Progenitor cell of endocrine pancreas (in vitro differentiated cells): Measurements from ENCODE around the gene ATRAID. TPM values are rescaled to one million over a fixed set of nuclear protein-coding genes. Genes with fewer than 3 reads are reported as not detected.
A peak's percentile ranks its signal among the peaks of the same experiment; 100 is the strongest.

Experiments used
- DNase-seq: peaks from one replicate; pipeline ENCODE4 v3.0.0; 2021; ENCODE audit warnings: low spot score; ENCODE audit not compliant: unreplicated experiment
- H3K27ac Mint-ChIP-seq: 2 replicates; pipeline ENCODE4 v1.8.0; 2021; ENCODE audit warnings: mild to moderate bottlenecking, moderate library complexity, mixed read lengths
- H3K27me3 Mint-ChIP-seq: 2 replicates; pipeline ENCODE4 v1.8.0; 2021; ENCODE audit warnings: mixed read lengths
- H3K36me3 Mint-ChIP-seq: 2 replicates; pipeline ENCODE4 v1.8.0; 2022; ENCODE audit warnings: mixed read lengths; ENCODE audit not compliant: insufficient read depth
- H3K4me1 Mint-ChIP-seq: 2 replicates; pipeline ENCODE4 v1.8.0; 2021; ENCODE audit warnings: low read depth, mixed read lengths
- H3K4me3 Mint-ChIP-seq: 2 replicates; pipeline ENCODE4 v1.8.0; 2021; ENCODE audit warnings: low read depth, mild to moderate bottlenecking, moderate library complexity, mixed read lengths
- H3K9me3 Mint-ChIP-seq: 2 replicates; pipeline ENCODE4 v1.8.0; 2021; ENCODE audit warnings: low read depth, mixed read lengths
- CTCF ChIP-seq: fragments of 200-600 bp; sonication (generic); IDR thresholded peaks from one replicate; pipeline ENCODE4 v1.5.0; 2021; ENCODE audit warnings: antibody characterized with exemption, mild to moderate bottlenecking; ENCODE audit not compliant: unreplicated experiment
- total RNA-seq: library from RNA; stranded (reverse); gene quantifications from 2 replicates; pipeline ENCODE4 v1.2.1, GENCODE V29; 2021

Gene ATRAID
- total RNA-seq, 1 donor from 2014 or later, result 107 TPM

GRCh38 chr2:27245626-27246025, 33.8 kb downstream of the ATRAID start:
- no peak for TF ChIP-seq CTCF
- DNase-seq, result no peak
- Mint-ChIP-seq H3K27ac (no peak overlapping the region), H3K27me3 (peaks cover 16% of the 10 kb centered on the region), H3K4me1 (no peaks in the 10 kb centered on the region), H3K36me3 (peaks cover 6% of the 10 kb centered on the region), H3K9me3 (no peaks in the 10 kb centered on the region), H3K4me3 (no peak overlapping the region)

- H3K4me1 Mint-ChIP-seq, result no peaks in the 10 kb centered on the region
- no peak for TF ChIP-seq CTCF
- H3K4me3 Mint-ChIP-seq, result no peak overlapping the region
- H3K27me3 Mint-ChIP-seq, result peaks cover 32% of the 10 kb centered on the region
- H3K36me3 Mint-ChIP-seq, result peaks cover 1% of the 10 kb centered on the region
- no peak overlapping the region for H3K27ac Mint-ChIP-seq
- H3K9me3 Mint-ChIP-seq, result no peaks in the 10 kb centered on the region
- DNase-seq, result no peak
Measured at GRCh38 chr2:27247893-27248292, 36.1 kb downstream of the ATRAID start.

- H3K4me1 Mint-ChIP-seq, result no peaks in the 10 kb centered on the region
- H3K27ac Mint-ChIP-seq, result no peak overlapping the region
- TF ChIP-seq CTCF, result no peak
- no peak overlapping the region for H3K4me3 Mint-ChIP-seq
- DNase-seq, result no peak
- H3K36me3 Mint-ChIP-seq, result no peaks in the 10 kb centered on the region
- H3K9me3 Mint-ChIP-seq, result no peaks in the 10 kb centered on the region
- H3K27me3 Mint-ChIP-seq, result peaks cover 33% of the 10 kb centered on the region
Measured at GRCh38 chr2:27249159-27249890, 37.5 kb downstream of the ATRAID start.

GRCh38 chr2:27249891-27250651, 38.2 kb downstream of the ATRAID start:
- Mint-ChIP-seq H3K4me1 (no peaks in the 10 kb centered on the region), H3K4me3 (no peak overlapping the region), H3K9me3 (no peaks in the 10 kb centered on the region), H3K36me3 (no peaks in the 10 kb centered on the region), H3K27ac (no peak overlapping the region), H3K27me3 (peaks cover 40% of the 10 kb centered on the region)
- DNase-seq, result peak; percentile 61
- peak; percentile 86 for TF ChIP-seq CTCF

- TF ChIP-seq CTCF, result no peak
- no peak overlapping the region for H3K4me3 Mint-ChIP-seq
- H3K36me3 Mint-ChIP-seq, result no peaks in the 10 kb centered on the region
- peak overlapping the region; percentile 52 for H3K27ac Mint-ChIP-seq
- H3K27me3 Mint-ChIP-seq, result peaks cover 47% of the 10 kb centered on the region
- DNase-seq, result no peak
- H3K4me1 Mint-ChIP-seq, result no peaks in the 10 kb centered on the region
- H3K9me3 Mint-ChIP-seq, result no peaks in the 10 kb centered on the region
Measured at GRCh38 chr2:27250652-27251379, 39.0 kb downstream of the ATRAID start.
